NCI-H1105 treated with DMSO at 0.1 percent for 48 hours (cell line): ENCODE data around the gene MOXD1.

Experiments
- DNase-seq: peaks from one replicate; lab custom pipeline; 2025; lab: John Stamatoyannopoulos, UW

MOXD1 gene

GRCh38 chr6:132399376-132400074 is 1.8 kb downstream of the MOXD1 start:
- DNase-seq: no peak

- no peak for DNase-seq
Measured at GRCh38 chr6:132395015-132395597, 6.2 kb downstream of the MOXD1 start.

- DNase-seq: no peak
Measured at GRCh38 chr6:132392792-132393191, 8.5 kb downstream of the MOXD1 start.

DNA sequence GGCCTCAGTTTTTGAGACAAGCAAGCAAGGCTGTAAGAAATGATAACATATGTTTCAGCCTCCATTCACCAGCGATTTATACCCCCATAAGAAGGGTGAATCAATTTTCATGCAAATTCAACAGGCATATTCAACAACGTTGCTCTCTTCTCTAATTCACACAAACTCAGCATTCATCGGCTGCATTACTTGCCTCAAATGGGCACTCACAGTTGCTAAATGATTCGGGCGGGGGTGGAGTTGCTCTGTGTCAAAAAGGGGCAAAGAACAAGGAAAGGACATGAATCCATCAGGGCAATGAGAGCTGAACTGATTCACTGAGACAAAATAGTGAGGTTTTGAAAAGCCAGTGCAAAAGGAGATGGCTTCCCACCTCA is 9.0 kb downstream of the MOXD1 start:
- DNase-seq: no peak

GRCh38 chr6:132391391-132392269 is 9.6 kb downstream of the MOXD1 start:
- DNase-seq: no peak

GRCh38 chr6:132390451-132390850 is 10.8 kb downstream of the MOXD1 start:
- no peak for DNase-seq

GRCh38 chr6:132390017-132390416 is 11.3 kb downstream of the MOXD1 start:
- DNase-seq: no peak

- DNase-seq: peak; percentile 35
Measured at GRCh38 chr6:132388291-132388690, 13.0 kb downstream of the MOXD1 start.

- no peak for DNase-seq
Measured at GRCh38 chr6:132382630-132383175, 18.6 kb downstream of the MOXD1 start.

DNA sequence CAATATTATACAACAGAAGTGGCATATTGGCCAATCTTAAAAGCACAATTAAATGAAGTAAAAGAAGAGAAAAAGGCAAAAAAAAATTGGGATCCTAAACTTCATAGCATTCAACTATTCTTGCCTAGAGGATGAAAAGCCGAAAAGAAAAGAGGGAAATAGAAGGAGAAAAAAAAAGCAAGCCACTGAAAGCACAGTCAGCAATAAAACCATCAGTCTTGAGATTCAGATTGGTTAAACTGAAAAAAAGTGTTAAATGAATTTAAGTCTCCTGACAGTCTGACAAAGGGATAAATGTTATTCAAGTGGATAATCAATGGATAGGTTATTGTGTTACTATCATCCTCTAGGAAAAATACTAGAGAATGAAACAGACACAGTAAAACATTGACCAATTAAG is 19.9 kb downstream of the MOXD1 start:
- no peak for DNase-seq

- no peak for DNase-seq
Measured at GRCh38 chr6:132380358-132381029, 20.8 kb downstream of the MOXD1 start.

DNA sequence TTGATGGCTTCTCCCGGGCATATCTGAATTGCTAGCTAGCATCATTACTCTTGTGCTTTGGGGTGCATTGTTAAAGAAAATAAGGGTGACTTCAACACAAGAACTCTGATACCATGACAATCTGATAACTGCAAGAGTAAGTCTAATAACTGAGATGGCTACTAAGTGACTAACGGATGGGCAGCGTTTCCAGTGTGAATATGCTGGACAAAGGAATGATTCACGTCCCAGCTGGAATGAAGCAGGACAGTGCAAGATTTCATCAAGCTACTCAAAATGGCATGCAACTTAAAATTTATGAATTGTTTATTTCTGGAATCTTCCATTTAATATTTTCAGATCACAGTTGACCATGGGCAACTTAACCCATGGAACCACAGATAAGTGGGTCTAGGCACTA is 31.7 kb downstream of the MOXD1 start:
- DNase-seq: no peak

DNA sequence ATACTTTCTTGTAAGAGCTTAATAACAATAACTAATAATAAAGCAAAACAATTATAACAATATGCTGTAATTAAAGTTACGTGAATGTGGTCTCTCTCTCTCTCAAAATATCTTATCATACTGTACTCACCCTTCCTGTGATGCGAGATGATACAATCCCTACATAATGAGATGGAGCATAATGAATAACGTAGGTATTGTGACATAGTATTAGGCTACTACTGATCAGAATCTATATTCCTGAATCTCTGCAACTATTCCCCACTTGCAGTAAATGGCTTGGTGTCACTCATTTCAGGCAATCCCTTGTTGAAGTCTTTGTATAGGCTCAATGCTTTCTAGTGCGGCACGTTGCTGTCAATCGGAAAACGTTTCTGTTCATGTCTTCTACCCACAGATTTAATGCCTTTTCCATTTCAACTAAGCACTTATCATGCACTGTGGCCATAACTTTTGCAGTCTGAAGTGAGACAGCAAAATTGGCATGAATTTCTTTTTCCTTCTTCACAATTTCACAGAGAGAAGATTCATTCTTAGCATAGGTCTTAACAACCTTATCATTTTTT is 32.3 kb downstream of the MOXD1 start:
- no peak for DNase-seq

DNA sequence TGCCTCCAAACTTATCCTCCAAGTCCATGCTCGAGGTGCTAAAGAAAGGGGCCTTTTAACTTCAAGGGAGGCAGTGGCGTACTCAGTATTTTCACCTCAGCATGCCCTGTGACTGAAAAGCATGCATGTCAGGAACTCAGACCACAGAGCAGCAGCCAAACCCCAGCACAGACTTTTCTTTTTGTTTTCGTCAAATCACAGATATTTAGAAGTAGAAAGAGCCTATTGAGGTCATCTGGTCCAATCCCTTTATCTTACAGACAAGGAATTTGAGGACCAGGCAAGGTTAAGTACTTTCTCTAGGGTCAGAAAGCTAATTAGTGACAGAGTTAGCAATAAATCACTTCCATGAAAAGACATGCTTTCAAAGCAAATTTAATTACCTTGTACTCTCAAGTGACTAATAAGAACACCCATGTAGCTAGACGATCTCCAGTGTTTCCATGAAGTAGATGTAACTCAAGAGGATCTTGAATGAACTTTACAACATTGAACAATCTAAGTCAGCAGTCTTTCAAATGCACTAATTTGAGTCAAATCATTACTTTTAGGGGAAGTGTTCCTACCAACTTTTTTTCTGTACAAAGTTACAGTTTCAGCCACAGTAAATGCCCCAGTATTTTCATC is 35.9 kb downstream of the MOXD1 start:
- DNase-seq: peak; percentile 42

GRCh38 chr6:132364306-132365074 is 36.8 kb downstream of the MOXD1 start:
- no peak for DNase-seq

DNA sequence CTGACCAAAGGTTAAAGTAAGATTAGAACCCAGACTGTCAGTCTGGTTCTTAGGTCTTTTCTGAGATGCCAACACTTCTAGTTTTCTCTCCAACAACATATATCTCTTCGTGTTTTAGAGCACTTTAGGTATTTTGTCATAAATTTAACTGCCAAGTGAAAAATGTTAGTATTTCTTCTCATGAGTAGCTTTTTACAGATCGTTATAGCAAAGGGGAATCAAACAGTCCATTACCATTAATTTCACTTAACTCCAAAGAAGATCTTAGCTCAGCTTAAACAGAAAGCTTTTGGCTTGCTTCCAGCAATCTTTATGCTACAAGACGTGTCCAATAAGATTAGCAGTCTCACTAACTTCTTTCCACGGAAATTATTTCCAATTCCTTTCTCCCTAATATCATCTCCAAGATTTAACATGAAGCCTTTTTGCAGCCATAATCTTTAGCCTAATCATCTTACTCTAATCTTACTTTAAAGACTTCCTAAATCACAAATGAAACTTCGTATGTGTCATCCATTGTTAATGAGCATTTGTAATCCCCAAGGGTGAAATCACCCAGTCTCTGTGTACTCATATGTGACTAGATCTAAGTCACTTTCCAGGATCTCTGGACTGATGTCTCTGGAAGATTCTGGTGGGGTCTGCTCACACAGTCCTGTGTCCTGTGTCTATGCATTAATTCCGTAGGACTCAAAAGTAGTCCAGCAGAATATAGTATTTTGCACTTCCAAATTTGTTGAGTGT is 38.7 kb downstream of the MOXD1 start:
- DNase-seq: no peak

DNA sequence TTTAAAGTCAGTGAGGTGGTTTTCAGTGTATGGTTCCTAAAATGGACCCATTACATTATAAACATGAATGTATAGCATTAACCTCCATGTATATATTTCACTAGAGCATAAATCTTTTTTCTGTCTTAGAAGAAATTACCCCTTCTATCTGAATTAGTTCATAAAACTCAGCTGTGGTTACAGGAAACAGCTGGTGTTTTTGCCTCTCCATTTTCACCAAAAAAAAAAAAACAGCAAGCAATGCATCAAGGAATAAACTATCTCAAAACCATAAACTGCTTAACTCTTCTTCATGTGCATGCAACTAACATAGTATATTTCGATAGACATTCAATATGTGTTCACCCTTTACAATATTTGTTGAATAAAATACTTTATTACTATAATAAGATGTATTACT is 40.2 kb downstream of the MOXD1 start:
- no peak for DNase-seq

- DNase-seq: no peak
Measured at GRCh38 chr6:132359886-132360285, 41.4 kb downstream of the MOXD1 start.

DNA sequence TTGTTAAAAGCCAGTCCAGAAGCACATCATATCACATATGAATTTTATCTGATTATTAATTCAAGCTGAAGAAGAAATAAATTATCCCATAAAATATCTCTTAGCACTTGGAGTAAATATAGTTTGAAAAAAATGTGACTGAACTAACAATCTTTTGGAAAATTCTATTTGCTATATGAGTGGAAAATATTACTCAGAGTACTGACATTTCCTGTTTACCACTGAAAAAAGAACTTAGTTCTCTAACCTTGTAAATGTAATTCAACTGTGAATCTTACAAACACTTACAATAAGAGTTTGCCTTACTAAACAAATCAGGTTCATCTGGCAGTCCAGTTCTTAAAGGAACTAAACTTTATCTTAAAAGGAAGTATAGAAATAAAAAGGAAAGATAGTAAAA is 44.2 kb downstream of the MOXD1 start:
- DNase-seq: no peak
